ENCODE measurements around the gene PRDM11.

GRCh38 chr11:45162916-45163879, 16.8 kb downstream of the PRDM11 start:
- TF ChIP-seq, protein P1, sequence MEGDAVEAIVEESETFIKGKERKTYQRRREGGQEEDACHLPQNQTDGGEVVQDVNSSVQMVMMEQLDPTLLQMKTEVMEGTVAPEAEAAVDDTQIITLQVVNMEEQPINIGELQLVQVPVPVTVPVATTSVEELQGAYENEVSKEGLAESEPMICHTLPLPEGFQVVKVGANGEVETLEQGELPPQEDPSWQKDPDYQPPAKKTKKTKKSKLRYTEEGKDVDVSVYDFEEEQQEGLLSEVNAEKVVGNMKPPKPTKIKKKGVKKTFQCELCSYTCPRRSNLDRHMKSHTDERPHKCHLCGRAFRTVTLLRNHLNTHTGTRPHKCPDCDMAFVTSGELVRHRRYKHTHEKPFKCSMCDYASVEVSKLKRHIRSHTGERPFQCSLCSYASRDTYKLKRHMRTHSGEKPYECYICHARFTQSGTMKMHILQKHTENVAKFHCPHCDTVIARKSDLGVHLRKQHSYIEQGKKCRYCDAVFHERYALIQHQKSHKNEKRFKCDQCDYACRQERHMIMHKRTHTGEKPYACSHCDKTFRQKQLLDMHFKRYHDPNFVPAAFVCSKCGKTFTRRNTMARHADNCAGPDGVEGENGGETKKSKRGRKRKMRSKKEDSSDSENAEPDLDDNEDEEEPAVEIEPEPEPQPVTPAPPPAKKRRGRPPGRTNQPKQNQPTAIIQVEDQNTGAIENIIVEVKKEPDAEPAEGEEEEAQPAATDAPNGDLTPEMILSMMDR (conservative IDR thresholded peaks at IDR 0.05 in 1 of 2, IDR thresholded peaks at IDR 0.05 in 1 of 2; ENCODE audit: extremely low read depth in 1 of 2, insufficient read depth in 1 of 2, low read depth in 1 of 2, low read length in 2 of 2) = no peak
- TF ChIP-seq EZH2 (IDR thresholded peaks at IDR 0.05; ENCODE audit: borderline replicate concordance, low read length) = no peak
